A549 (cell line): ENCODE results near the gene FBXO31. TPM values are rescaled to one million over a fixed set of nuclear protein-coding genes. Genes with fewer than 3 reads are reported as not detected.
A peak's percentile ranks its signal among the peaks of the same experiment; 100 is the strongest.

ENCODE experiments used
- ATAC-seq, 2 experiments: fragments of 200-7000 bp in 1 of 2; fragments of >200 bp in 1 of 2; cut with Nextera tagmentation in 1 of 2; cut with Tn5 transposase in 1 of 2; 3 replicates each; pipeline versions ENCODE4 v1.8.0 to v1.9.1; 2018 to 2020; ENCODE audit warnings: mild to moderate bottlenecking in 1 of 2, moderate library complexity in 1 of 2
- CTCF ChIA-PET: fragments of 300-600 bp; sonication (Branson Sonifier 250); formaldehyde crosslinking; extraction: SDS; loops from one replicate; lab custom pipeline; 2021; ENCODE audit warnings: antibody characterized with exemption, inconsistent platforms; lab: Yijun Ruan, JAX
- POLR2A ChIA-PET: fragments of 350-600 bp; formaldehyde crosslinking; extraction: SDS; loops from one replicate; lab custom pipeline; 2021; ENCODE audit warnings: antibody characterized with exemption, inconsistent platforms; lab: Yijun Ruan, JAX
- DNase-seq, 2 experiments: peaks; one replicate each; pipeline versions ENCODE4 v3.0.0 to v3.0.0-alpha.2; 2011 to 2016; ENCODE audit warnings: low read depth in 1 of 2, low spot score in 1 of 2
- FAIRE-seq: peaks from 2 replicates; lab custom pipeline; 2011; peaks lifted over from hg19 to GRCh38; lab: Jason Lieb, UNC
- H3K27ac ChIP-seq, 2 experiments: fragments of >200 bp; sonication (Bioruptor Twin); formaldehyde crosslinking; 3 replicates each; pipeline ENCODE4 v1.5.1; 2016 to 2017
- H3K4me1 ChIP-seq: fragments of >200 bp; sonication (Bioruptor Twin); formaldehyde crosslinking; 3 replicates; pipeline ENCODE4 v1.6.1; 2016
- H3K4me2 ChIP-seq: fragments of >200 bp; sonication (Bioruptor Twin); formaldehyde crosslinking; 3 replicates; pipeline ENCODE4 v1.6.1; 2016
- H3K4me3 ChIP-seq: fragments of >200 bp; sonication (Bioruptor Twin); formaldehyde crosslinking; 3 replicates; pipeline ENCODE4 v1.5.1; 2016
- H3K9me3 ChIP-seq: fragments of >200 bp; sonication (Bioruptor Twin); formaldehyde crosslinking; 3 replicates; pipeline ENCODE4 v1.6.1; 2016
- BCL3 ChIP-seq: fragments of >200 bp; sonication (Bioruptor Twin); formaldehyde crosslinking; IDR thresholded peaks from 3 replicates; pipeline ENCODE4 v1.6.1; 2016
- CEBPB ChIP-seq, 2 experiments: fragments of >200 bp in 1 of 2; sonication (Bioruptor Twin) in 1 of 2; formaldehyde crosslinking in 1 of 2; IDR thresholded peaks; 2 replicates each; pipeline ENCODE4 v1.6.1; 2012 to 2016
- EP300 ChIP-seq, 2 experiments: fragments of >200 bp; sonication (Bioruptor Twin); formaldehyde crosslinking; IDR thresholded peaks; 2 replicates in 1 of 2; 3 replicates in 1 of 2; pipeline ENCODE4 v1.6.1; 2016 to 2017
- ESRRA ChIP-seq: fragments of 150-350 bp; IDR thresholded peaks from 2 replicates; pipeline ENCODE4 v1.6.1; 2014; ENCODE audit warnings: mild to moderate bottlenecking, low read length, borderline replicate concordance
- FOSL2 ChIP-seq, 2 experiments: fragments of 450-650 bp in 1 of 2; fragments of >200 bp in 1 of 2; sonication (Bioruptor Twin) in 1 of 2; formaldehyde crosslinking; IDR thresholded peaks; 2 replicates each; pipeline versions ENCODE4 v1.5.0 to v1.6.1; 2016 to 2020; ENCODE audit warnings: mild to moderate bottlenecking in 1 of 2, moderate library complexity in 1 of 2
- GATA3 ChIP-seq: IDR thresholded peaks from 2 replicates; pipeline ENCODE4 v1.6.1; 2012; ENCODE audit warnings: borderline replicate concordance
- HOXB5 ChIP-seq: fragments of 250-450 bp; sonication (Bioruptor Pico); IDR thresholded peaks from 2 replicates; pipeline ENCODE4 v1.5.0; 2020; ENCODE audit warnings: mild to moderate bottlenecking, moderate library complexity
- JUN ChIP-seq, 2 experiments: fragments of >200 bp; sonication (Bioruptor Twin); formaldehyde crosslinking; IDR thresholded peaks; 2 replicates in 1 of 2; 3 replicates in 1 of 2; pipeline ENCODE4 v1.6.1; 2016 to 2017
- JUNB ChIP-seq: fragments of >200 bp; sonication (Bioruptor Twin); formaldehyde crosslinking; IDR thresholded peaks from 2 replicates; pipeline ENCODE4 v1.6.1; 2016
- MAX ChIP-seq: IDR thresholded peaks from 2 replicates; pipeline ENCODE4 v1.6.1; 2012
- NFE2L2 ChIP-seq: fragments of 150-350 bp; conservative IDR thresholded peaks from 2 replicates; pipeline ENCODE4 v1.6.1; 2014; ENCODE audit warnings: low read length
- PBX3 ChIP-seq: IDR thresholded peaks from 2 replicates; pipeline ENCODE4 v1.6.1; 2012
- RARB ChIP-seq: fragments of 250-450 bp; sonication (Bioruptor Pico); IDR thresholded peaks from 2 replicates; pipeline ENCODE4 v1.8.0; 2021; ENCODE audit warnings: mild to moderate bottlenecking, moderate library complexity
- RCOR1 ChIP-seq: fragments of 150-350 bp; IDR thresholded peaks from 2 replicates; pipeline ENCODE4 v1.6.1; 2014; ENCODE audit warnings: antibody characterized with exemption, low read length, low read depth
- RFX5 ChIP-seq: fragments of 450-650 bp; IDR thresholded peaks from 2 replicates; pipeline ENCODE4 v1.7.1; 2014; ENCODE audit warnings: antibody characterized with exemption, mild to moderate bottlenecking, moderate library complexity
- SMC3 ChIP-seq: fragments of >200 bp; sonication (Bioruptor Twin); formaldehyde crosslinking; IDR thresholded peaks from 3 replicates; pipeline ENCODE4 v1.6.1; 2018; ENCODE audit warnings: inconsistent platforms
- USF2 ChIP-seq: fragments of 450-650 bp; IDR thresholded peaks from 2 replicates; pipeline ENCODE4 v1.6.1; 2014; ENCODE audit warnings: antibody characterized with exemption
- WGBS: methylation state at CpG from one replicate; pipeline ENCODE4 v1.1.6; 2017; ENCODE audit errors: missing lambda C conversion rate; 5-methylcytosine and 5-hydroxymethylcytosine counted together
- polyA plus RNA-seq, 4 experiments: library from polyadenylated mRNA; depleted of rRNA in 3 of 4; stranded (reverse); fragments of >200 nt; fragmentation: RNase III in 1 of 4; extraction: RNeasy Plus Mini Kit Qiagen cat#74134 plus additional on column Dnase treatment in 1 of 4; gene quantifications; 2 replicates in 3 of 4; 3 replicates in 1 of 4; pipeline ENCODE4 v1.2.3, GENCODE V29; 2011 to 2017
- TF ChIP-seq, protein P1 (sequence below): fragments of 250-450 bp; sonication (Bioruptor Pico); IDR thresholded peaks from 2 replicates; pipeline ENCODE4 v1.5.0; 2021; ENCODE audit warnings: mild to moderate bottlenecking, moderate library complexity, borderline replicate concordance
- TF ChIP-seq, protein P2 (sequence below): fragments of >200 bp; sonication (Bioruptor Twin); formaldehyde crosslinking; IDR thresholded peaks from 2 replicates; pipeline ENCODE4 v1.6.1; 2016

FBXO31 gene
- polyA plus RNA-seq, 2 of the 4 experiments (the other 2 are of a cell fraction), result 10.5 to 11.1 TPM

DNA sequence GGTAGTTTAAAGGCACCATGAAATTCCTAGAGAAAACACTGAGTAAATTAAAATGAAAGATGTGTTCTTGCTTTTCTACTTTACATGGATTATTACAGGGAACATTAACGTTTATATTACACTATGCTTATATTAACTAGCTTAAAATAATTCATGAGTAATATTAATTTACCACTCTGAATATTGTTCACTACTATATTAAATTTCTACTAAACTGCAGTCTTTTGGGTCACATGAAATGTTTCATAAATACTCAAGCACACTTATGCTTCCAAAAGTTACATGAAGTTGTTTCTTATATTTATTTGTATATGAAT is 5.2 kb upstream of the FBXO31 start:
- H3K9me3 ChIP-seq, result no peaks in the 10 kb centered on the region
- ChIA-PET POLR2A (interaction anchor here (1.0 kb wide), 1 partner anchor 72 kb away, joined by 5 read pairs; the partner anchor contains the start of gene C16orf95), CTCF (interaction anchor here (0.8 to 3.3 kb wide), 3 partner anchors 66 to 247 kb away, joined by 3 to 17 read pairs (median 3); partner anchors contain the start of gene C16orf95)
- H3K4me1 ChIP-seq, result peaks cover 46% of the 10 kb centered on the region
- H3K4me3 ChIP-seq, result no peak overlapping the region
- 3% methylated on average over 1 of the region's 1 CpG for whole genome bisulfite sequencing
- FAIRE-seq, result no peak
- peak overlapping the region; percentile 80 for H3K4me2 ChIP-seq
- no peak for DNase-seq
- H3K27ac ChIP-seq, result peak overlapping the region; percentile 98 to 99
- ATAC-seq, result no peak
- TF ChIP-seq EP300 (IDR thresholded peaks at IDR 0.05) (0 out of 5 replicates have a peak, but pooled peaks of 1 of the 2 experiments have one; percentile 0), SMC3 (no peak)

DNA sequence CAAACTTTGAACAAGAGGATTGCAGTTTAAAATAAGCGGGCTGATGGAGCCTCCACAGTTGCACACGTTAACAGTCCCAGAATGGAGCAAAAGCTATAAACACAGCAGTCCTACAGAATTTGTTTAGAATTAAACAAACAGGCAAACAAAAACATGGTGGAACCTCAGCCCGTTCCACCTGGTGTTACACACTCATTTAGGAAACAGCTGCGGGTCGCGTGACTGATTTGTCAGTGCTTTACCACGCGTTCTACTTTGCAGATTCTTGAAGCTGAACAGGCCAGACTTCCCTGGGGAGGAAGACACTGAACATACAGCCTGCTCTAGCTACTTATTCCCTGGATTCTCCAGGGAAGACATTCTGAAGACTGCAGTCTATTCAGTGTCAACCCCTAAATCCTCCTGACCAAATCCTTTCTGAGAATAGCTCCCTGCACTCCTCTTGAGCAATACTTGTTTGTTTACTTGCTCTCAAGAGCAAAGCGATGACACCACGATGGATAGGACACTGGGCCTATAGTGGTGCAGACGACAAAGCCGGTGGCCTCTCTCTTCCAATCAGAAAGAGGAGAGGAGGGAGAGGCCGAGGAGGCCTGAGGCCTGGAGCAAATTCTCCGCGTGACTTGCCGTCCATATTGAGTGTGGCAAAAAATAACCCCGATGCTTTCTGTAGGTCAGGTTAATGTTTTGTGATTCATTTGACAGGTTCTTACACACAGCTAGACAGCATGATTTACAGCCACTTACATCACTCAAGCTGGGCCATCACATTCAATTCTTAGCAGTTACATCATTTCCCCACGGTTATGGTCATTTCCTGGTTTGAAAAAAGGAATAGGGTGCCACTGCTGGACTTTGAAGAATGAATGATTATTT is 4.6 kb upstream of the FBXO31 start:
- Histone ChIP-seq H3K4me2 (peak overlapping the region; percentile 80), H3K9me3 (no peaks in the 10 kb centered on the region), H3K4me3 (0 out of 3 replicates have a peak overlapping the region, but pooled peaks have one; percentile 20), H3K27ac (peak overlapping the region; percentile 80 to 98), H3K4me1 (peaks cover 40% of the 10 kb centered on the region)
- peak; percentile 85 for FAIRE-seq
- peak; percentile 93 to 98 for TF ChIP-seq CEBPB (IDR thresholded peaks at IDR 0.05)
- peak; percentile 44 to 51; a peak in 2 of 5 replicates for TF ChIP-seq EP300 (IDR thresholded peaks at IDR 0.05)
- TF ChIP-seq USF2, result peak; percentile 85
- peak; percentile 67; the same call in 1 of the 2 replicates for TF ChIP-seq RFX5
- TF ChIP-seq, protein P1, sequence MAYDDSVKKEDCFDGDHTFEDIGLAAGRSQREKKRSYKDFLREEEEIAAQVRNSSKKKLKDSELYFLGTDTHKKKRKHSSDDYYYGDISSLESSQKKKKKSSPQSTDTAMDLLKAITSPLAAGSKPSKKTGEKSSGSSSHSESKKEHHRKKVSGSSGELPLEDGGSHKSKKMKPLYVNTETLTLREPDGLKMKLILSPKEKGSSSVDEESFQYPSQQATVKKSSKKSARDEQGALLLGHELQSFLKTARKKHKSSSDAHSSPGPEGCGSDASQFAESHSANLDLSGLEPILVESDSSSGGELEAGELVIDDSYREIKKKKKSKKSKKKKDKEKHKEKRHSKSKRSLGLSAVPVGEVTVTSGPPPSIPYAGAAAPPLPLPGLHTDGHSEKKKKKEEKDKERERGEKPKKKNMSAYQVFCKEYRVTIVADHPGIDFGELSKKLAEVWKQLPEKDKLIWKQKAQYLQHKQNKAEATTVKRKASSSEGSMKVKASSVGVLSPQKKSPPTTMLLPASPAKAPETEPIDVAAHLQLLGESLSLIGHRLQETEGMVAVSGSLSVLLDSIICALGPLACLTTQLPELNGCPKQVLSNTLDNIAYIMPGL, result no peak
- no peak; the same call in 1 of the 2 replicates for TF ChIP-seq FOSL2 (IDR thresholded peaks at IDR 0.05)
- TF ChIP-seq FOSL2 (CRISPR knock-in tag; IDR thresholded peaks at IDR 0.05), result peak; percentile 83
- TF ChIP-seq PBX3, result peak; percentile 90
- no peak; the same call in 1 of the 2 replicates for TF ChIP-seq RARB (CRISPR knock-in tag)
- 0 out of 3 replicates have a peak, but pooled peaks have one; percentile 75 for TF ChIP-seq BCL3
- peak; percentile 73 to 81; a peak in 2 of 5 replicates for TF ChIP-seq JUN (IDR thresholded peaks at IDR 0.05)
- TF ChIP-seq HOXB5 (CRISPR knock-in tag), result peak; percentile 99
- TF ChIP-seq NFE2L2, result no peak
- TF ChIP-seq RCOR1, result no peak
- TF ChIP-seq, protein P2, sequence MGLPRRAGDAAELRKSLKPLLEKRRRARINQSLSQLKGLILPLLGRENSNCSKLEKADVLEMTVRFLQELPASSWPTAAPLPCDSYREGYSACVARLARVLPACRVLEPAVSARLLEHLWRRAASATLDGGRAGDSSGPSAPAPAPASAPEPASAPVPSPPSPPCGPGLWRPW, result peak; percentile 50; the same call in 1 of the 2 replicates
- peak; percentile 82 for TF ChIP-seq MAX
- peak; percentile 69; the same call in 1 of the 2 replicates for TF ChIP-seq ESRRA
- TF ChIP-seq GATA3, result peak; percentile 47; the same call in 1 of the 2 replicates
- peak; percentile 49 for TF ChIP-seq JUNB
- ChIA-PET CTCF (interaction anchor here (0.8 to 3.3 kb wide), 3 partner anchors 62 to 248 kb away, joined by 3 to 17 read pairs (median 3); no protein-coding TSS in a partner anchor), POLR2A (interaction anchor here (1.0 kb wide), 1 partner anchor 71 kb away, joined by 5 read pairs; the partner anchor contains the start of gene C16orf95)
- ATAC-seq, result peak; percentile 70 to 83
- WGBS, result 25% methylated on average over 18 of the region's 18 CpGs
- peak; percentile 95 to 100 for DNase-seq
